GM12878 (cell line): ENCODE data around the gene C6orf15. TPM values are rescaled to one million over a fixed set of nuclear protein-coding genes. Genes with fewer than 3 reads are reported as not detected.

Experiments used
- ATAC-seq: fragments of 200-7000 bp; cut with Tn5 transposase; 3 replicates; pipeline ENCODE4 v1.9.1; 2020; ENCODE audit warnings: mild to moderate bottlenecking, moderate library complexity
- BruUV-seq: library from RNA; stranded (reverse); fragments of 400-500 nt; replicated peaks from 2 replicates; lab custom pipeline; 2021; lab: Mats Ljungman, UMichigan
- CTCF ChIA-PET: fragments of 300-600 bp; sonication (Branson Sonifier 250); formaldehyde crosslinking; extraction: SDS; loops from one replicate; lab custom pipeline; 2021; ENCODE audit warnings: inconsistent platforms; lab: Yijun Ruan, JAX
- POLR2A ChIA-PET: fragments of 350-600 bp; formaldehyde crosslinking; extraction: SDS; loops from one replicate; lab custom pipeline; 2021; ENCODE audit warnings: inconsistent platforms; lab: Charles Lee
- RAD21 ChIA-PET: fragments of 300-600 bp; sonication (Branson Sonifier 250); formaldehyde crosslinking; loops from one replicate; lab custom pipeline; 2023; ENCODE audit warnings: antibody characterized with exemption; ENCODE audit not compliant: unreplicated experiment; lab: Charles Lee
- SMC1A ChIA-PET: fragments of 300-600 bp; sonication (Branson Sonifier 250); formaldehyde crosslinking; loops from one replicate; lab custom pipeline; 2023; ENCODE audit not compliant: unreplicated experiment, uncharacterized antibody; lab: Charles Lee
- DNase-seq: peaks from one replicate; pipeline ENCODE4 v3.0.0-alpha.2; 2011; ENCODE audit warnings: low read depth, low spot score
- FAIRE-seq: peaks from 3 replicates; lab custom pipeline; 2011; peaks lifted over from hg19 to GRCh38; lab: Jason Lieb, UNC
- H2AFZ ChIP-seq: 2 replicates; pipeline ENCODE4 v1.6.0; 2011; ENCODE audit warnings: low read depth, low read length, control low read depth; ENCODE audit not compliant: control insufficient read depth
- H3K27ac ChIP-seq: 2 replicates; pipeline ENCODE4 v1.5.1; 2011; ENCODE audit warnings: control low read depth; ENCODE audit not compliant: control insufficient read depth, insufficient read depth
- H3K27me3 ChIP-seq, 2 experiments: replicated peaks in 1 of 2; 2 replicates each; pipeline versions ENCODE4 v1.6.0 to v1.6.1; 2011; ENCODE audit warnings: low read length in 1 of 2; ENCODE audit not compliant: control insufficient read depth in 2 of 2, insufficient read depth in 2 of 2
- H3K36me3 ChIP-seq, 2 experiments: 2 replicates each; pipeline ENCODE4 v1.5.1; 2011; ENCODE audit warnings: low read length in 1 of 2; ENCODE audit not compliant: control insufficient read depth in 2 of 2, insufficient read depth in 2 of 2
- H3K4me1 ChIP-seq: 2 replicates; pipeline ENCODE4 v1.6.1; 2011; ENCODE audit warnings: mild to moderate bottlenecking, low read length, moderate library complexity, mixed read lengths; ENCODE audit not compliant: control insufficient read depth, insufficient read depth
- H3K4me2 ChIP-seq: 2 replicates; pipeline ENCODE4 v1.6.0; 2011; ENCODE audit warnings: control low read depth; ENCODE audit not compliant: control insufficient read depth, insufficient read depth
- H3K4me3 ChIP-seq: fragments of 200-600 bp; sonication (generic); 2 replicates; pipeline ENCODE4 v1.5.1; 2016
- H3K79me2 ChIP-seq: 2 replicates; pipeline ENCODE4 v1.6.0; 2011; ENCODE audit warnings: low read length; ENCODE audit not compliant: control insufficient read depth, insufficient read depth
- H3K9ac ChIP-seq: 2 replicates; pipeline ENCODE4 v1.8.0; 2011; ENCODE audit warnings: low read length, control low read depth, mixed read lengths; ENCODE audit not compliant: control insufficient read depth, insufficient read depth
- H3K9me3 ChIP-seq: replicated peaks from 3 replicates; pipeline ENCODE4 v1.5.1; 2011; ENCODE audit warnings: mild to moderate bottlenecking, low read length; ENCODE audit not compliant: control insufficient read depth, insufficient read depth
- H4K20me1 ChIP-seq: 2 replicates; pipeline ENCODE4 v1.6.0; 2011; ENCODE audit not compliant: control insufficient read depth, insufficient read depth
- FOXM1 ChIP-seq: IDR thresholded peaks from 2 replicates; pipeline ENCODE4 v1.6.1; 2012; ENCODE audit warnings: low read depth, mild to moderate bottlenecking, inconsistent platforms, low read length, moderate library complexity
- KAT2A ChIP-seq: conservative IDR thresholded peaks from 2 replicates; pipeline ENCODE4 v1.6.1; 2011; ENCODE audit warnings: low read depth, low read length; ENCODE audit not compliant: control insufficient read depth
- MEF2B ChIP-seq: fragments of 450-650 bp; IDR thresholded peaks from 2 replicates; pipeline ENCODE4 v1.6.1; 2018; ENCODE audit warnings: mild to moderate bottlenecking, moderate library complexity; ENCODE audit not compliant: partially characterized antibody, poor library complexity, severe bottlenecking
- NR2C2 ChIP-seq: IDR thresholded peaks from 2 replicates; pipeline ENCODE4 v1.6.1; 2011; ENCODE audit warnings: borderline replicate concordance, low read depth; ENCODE audit not compliant: control insufficient read depth, insufficient read length
- PRDM15 ChIP-seq: fragments of 450-650 bp; formaldehyde crosslinking; IDR thresholded peaks from 2 replicates; pipeline ENCODE4 v1.4.0; 2020; ENCODE audit warnings: mild to moderate bottlenecking, moderate library complexity
- RB1 ChIP-seq: fragments of 450-650 bp; formaldehyde crosslinking; IDR thresholded peaks from 2 replicates; pipeline ENCODE4 v1.6.1; 2017; ENCODE audit warnings: mild to moderate bottlenecking, borderline replicate concordance
- SP1 ChIP-seq: IDR thresholded peaks from one replicate; pipeline ENCODE4 v1.6.1; 2011; ENCODE audit warnings: low read depth, low read length
- STAT3 ChIP-seq: IDR thresholded peaks from 2 replicates; pipeline ENCODE4 v1.6.1; 2011; ENCODE audit warnings: low read depth, low read length, improper control_type of control experiment
- ZNF622 ChIP-seq: fragments of 450-650 bp; IDR thresholded peaks from 2 replicates; pipeline ENCODE4 v1.6.1; 2017; ENCODE audit warnings: mild to moderate bottlenecking, inconsistent platforms
- WGBS: methylation state at CpG from one replicate; pipeline ENCODE4 v1.1.6; 2016; ENCODE audit warnings: low lambda C conversion rate; ENCODE audit not compliant: insufficient replicate concordance, insufficient coverage; ENCODE audit errors: missing lambda C conversion rate; 5-methylcytosine and 5-hydroxymethylcytosine counted together
- in situ Hi-C: fragments of 300-500 bp; cut with MboI; formaldehyde crosslinking; loops from 9 replicates; pipeline ENCODE4 v1.14.3; 2018; ENCODE audit warnings: mixed read lengths
- intact Hi-C: fragments of 100-400 bp; cut with micrococcal nuclease; formaldehyde crosslinking; loops from one replicate; pipeline ENCODE4 v1.14.2; 2022; ENCODE audit not compliant: unreplicated experiment
- polyA plus RNA-seq, 11 experiments: library from polyadenylated mRNA; depleted of rRNA in 4 of 11; unstranded in 6 of 11; stranded (reverse) in 5 of 11; fragments of >200 nt; fragmentation: Nextera tagmentation in 4 of 11; fragmentation: Illumina TruSeq in 1 of 11; extraction: Ambion mirVana in 4 of 11; extraction: Trizol in 1 of 11; gene quantifications; 1 replicate in 1 of 11; 2 replicates in 10 of 11; pipeline versions ENCODE4 v1.2.1 to v1.2.3, GENCODE V29; 2011 to 2016; ENCODE audit warnings: inconsistent platforms in 2 of 11, missing spikeins in 2 of 11, low read depth in 1 of 11
- total RNA-seq, 4 experiments: library from RNA; depleted of rRNA in 3 of 4; stranded (reverse); fragments of >200 nt in 3 of 4; fragmentation: Illumina TruSeq in 1 of 4; extraction: Trizol in 1 of 4; gene quantifications; 2 replicates each; pipeline versions ENCODE4 v1.2.1 to v1.2.3, GENCODE V29; 2013 to 2021
- TF ChIP-seq, protein P1 (sequence below): fragments of 450-650 bp; formaldehyde crosslinking; IDR thresholded peaks from 2 replicates; pipeline ENCODE4 v1.4.0; 2022; ENCODE audit warnings: mild to moderate bottlenecking, moderate library complexity
- TF ChIP-seq, protein P2 (sequence below): fragments of 450-650 bp; IDR thresholded peaks from 2 replicates; pipeline ENCODE4 v1.6.1; 2016; ENCODE audit warnings: mild to moderate bottlenecking, moderate library complexity, borderline replicate concordance

C6orf15 gene
- total and polyA plus RNA-seq, 10 of the 15 experiments (the other 5 are each of a cell fraction or from before 2014, with no cell fraction given), result not detected

DNA sequence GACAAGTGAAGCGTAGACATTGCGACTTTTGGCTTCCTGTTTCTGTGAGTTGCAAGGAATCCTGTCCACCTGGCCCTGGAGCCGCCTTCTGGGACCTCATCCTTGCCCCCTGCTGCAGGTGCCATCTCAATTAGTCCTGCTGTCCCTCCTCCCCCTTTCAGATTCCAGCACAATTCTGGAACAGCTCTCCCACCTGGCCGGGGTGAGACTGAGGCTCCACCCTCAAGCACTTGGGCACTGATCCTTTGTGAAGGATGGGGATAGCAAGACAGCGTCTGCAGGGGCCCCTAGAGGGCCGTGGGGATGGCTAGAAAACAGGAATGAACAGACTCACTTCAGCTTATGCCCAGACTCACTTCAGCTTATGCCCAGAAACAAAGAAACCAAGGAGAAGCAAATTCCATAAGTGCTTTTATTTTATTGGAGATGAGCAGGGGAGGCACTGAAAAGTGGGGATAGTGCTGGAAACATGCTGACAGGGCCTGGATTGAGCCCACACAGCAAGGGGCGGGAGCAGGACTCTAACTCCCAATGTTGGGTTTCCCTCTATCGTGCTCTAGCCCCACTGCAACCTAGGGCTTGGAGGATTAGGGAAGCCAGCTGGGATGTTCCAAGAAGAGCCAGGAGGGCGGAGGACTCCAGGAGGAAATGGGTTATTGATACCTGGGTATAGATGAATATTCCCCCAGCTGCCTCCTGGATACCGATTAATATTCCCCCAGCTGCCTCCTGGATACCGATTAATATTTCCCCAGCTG, 1.4 kb downstream of the C6orf15 start:
- Histone ChIP-seq H3K27ac (no peak overlapping the region), H3K36me3 (no peaks in the 10 kb centered on the region), H4K20me1 (no peaks in the 10 kb centered on the region), H3K4me3 (no peak overlapping the region), H3K79me2 (no peaks in the 10 kb centered on the region), H3K9me3 (no peaks in the 10 kb centered on the region), H3K4me2 (no peak overlapping the region), H3K27me3 (peaks cover 0 to 1% of the 10 kb centered on the region in 2 experiments; a peak in 3 of 4 replicates), H3K4me1 (no peaks in the 10 kb centered on the region), H3K9ac (no peak overlapping the region), H2AFZ (no peak overlapping the region)
- no TSS peak for BruUV-seq
- SMC1A ChIA-PET, result no interaction called here
- 31% methylated on average over 11 of the region's 11 CpGs for WGBS
- DNase-seq (no peak), FAIRE-seq (no peak), ATAC-seq (no peak)
- RAD21 ChIA-PET, result no interaction called here
- intact Hi-C loops (no loop called here), in situ Hi-C loops (no loop called here)
- POLR2A ChIA-PET, result no interaction called here
- CTCF ChIA-PET, result interaction anchor here (1.4 kb wide), 1 partner anchor 31 kb away, joined by 5 read pairs; no protein-coding TSS in a partner anchor
- TF ChIP-seq, protein P1, sequence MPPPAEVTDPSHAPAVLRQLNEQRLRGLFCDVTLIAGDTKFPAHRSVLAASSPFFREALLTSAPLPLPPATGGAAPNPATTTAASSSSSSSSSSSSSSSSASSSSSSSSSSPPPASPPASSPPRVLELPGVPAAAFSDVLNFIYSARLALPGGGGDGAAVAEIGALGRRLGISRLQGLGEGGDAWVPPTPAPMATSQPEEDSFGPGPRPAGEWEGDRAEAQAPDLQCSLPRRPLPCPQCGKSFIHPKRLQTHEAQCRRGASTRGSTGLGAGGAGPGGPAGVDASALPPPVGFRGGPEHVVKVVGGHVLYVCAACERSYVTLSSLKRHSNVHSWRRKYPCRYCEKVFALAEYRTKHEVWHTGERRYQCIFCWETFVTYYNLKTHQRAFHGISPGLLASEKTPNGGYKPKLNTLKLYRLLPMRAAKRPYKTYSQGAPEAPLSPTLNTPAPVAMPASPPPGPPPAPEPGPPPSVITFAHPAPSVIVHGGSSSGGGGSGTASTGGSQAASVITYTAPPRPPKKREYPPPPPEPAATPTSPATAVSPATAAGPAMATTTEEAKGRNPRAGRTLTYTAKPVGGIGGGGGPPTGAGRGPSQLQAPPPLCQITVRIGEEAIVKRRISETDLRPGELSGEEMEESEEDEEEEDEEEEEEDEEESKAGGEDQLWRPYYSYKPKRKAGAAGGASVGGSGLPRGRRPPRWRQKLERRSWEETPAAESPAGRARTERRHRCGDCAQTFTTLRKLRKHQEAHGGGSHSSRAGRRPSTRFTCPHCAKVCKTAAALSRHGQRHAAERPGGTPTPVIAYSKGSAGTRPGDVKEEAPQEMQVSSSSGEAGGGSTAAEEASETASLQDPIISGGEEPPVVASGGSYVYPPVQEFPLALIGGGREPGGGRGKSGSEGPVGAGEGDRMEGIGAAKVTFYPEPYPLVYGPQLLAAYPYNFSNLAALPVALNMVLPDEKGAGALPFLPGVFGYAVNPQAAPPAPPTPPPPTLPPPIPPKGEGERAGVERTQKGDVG (CRISPR knock-in tag), result no peak
- no peak for TF ChIP-seq MEF2B
- TF ChIP-seq FOXM1, result no peak
- TF ChIP-seq STAT3, result no peak
- no peak for TF ChIP-seq NR2C2
- TF ChIP-seq RB1, result no peak
- TF ChIP-seq PRDM15 (CRISPR knock-in tag), result no peak
- TF ChIP-seq, protein P2, sequence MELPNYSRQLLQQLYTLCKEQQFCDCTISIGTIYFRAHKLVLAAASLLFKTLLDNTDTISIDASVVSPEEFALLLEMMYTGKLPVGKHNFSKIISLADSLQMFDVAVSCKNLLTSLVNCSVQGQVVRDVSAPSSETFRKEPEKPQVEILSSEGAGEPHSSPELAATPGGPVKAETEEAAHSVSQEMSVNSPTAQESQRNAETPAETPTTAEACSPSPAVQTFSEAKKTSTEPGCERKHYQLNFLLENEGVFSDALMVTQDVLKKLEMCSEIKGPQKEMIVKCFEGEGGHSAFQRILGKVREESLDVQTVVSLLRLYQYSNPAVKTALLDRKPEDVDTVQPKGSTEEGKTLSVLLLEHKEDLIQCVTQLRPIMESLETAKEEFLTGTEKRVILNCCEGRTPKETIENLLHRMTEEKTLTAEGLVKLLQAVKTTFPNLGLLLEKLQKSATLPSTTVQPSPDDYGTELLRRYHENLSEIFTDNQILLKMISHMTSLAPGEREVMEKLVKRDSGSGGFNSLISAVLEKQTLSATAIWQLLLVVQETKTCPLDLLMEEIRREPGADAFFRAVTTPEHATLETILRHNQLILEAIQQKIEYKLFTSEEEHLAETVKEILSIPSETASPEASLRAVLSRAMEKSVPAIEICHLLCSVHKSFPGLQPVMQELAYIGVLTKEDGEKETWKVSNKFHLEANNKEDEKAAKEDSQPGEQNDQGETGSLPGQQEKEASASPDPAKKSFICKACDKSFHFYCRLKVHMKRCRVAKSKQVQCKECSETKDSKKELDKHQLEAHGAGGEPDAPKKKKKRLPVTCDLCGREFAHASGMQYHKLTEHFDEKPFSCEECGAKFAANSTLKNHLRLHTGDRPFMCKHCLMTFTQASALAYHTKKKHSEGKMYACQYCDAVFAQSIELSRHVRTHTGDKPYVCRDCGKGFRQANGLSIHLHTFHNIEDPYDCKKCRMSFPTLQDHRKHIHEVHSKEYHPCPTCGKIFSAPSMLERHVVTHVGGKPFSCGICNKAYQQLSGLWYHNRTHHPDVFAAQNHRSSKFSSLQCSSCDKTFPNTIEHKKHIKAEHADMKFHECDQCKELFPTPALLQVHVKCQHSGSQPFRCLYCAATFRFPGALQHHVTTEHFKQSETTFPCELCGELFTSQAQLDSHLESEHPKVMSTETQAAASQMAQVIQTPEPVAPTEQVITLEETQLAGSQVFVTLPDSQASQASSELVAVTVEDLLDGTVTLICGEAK, result no peak
- TF ChIP-seq KAT2A, result no peak
- no peak for TF ChIP-seq ZNF622
- TF ChIP-seq SP1, result no peak
